Lung (tissue), 12 donors: Measurements from ENCODE around the gene AADACL4. TPM values are rescaled to one million over a fixed set of nuclear protein-coding genes. Genes with fewer than 3 reads are reported as not detected.

Source experiments
- ATAC-seq: fragments of 200-7000 bp; cut with Tn5 transposase; one replicate; pipeline ENCODE4 v1.9.1; 2020; ENCODE audit warnings: moderate number of reproducible peaks; ENCODE audit not compliant: insufficient read depth, low FRiP score
- DNase-seq, 3 donors: peaks; one replicate each; pipeline ENCODE4 v3.0.0-alpha.2; 2013 to 2017
- H3K27ac ChIP-seq, 2 donors: one replicate each; pipeline ENCODE4 v1.5.1; 2013; ENCODE audit warnings: mild to moderate bottlenecking in 2 of 2, moderate library complexity in 2 of 2, control low read depth in 1 of 2, inconsistent platforms in 1 of 2, low read depth in 1 of 2, low read length in 1 of 2
- H3K27me3 ChIP-seq, 3 donors: one replicate each; pipeline ENCODE4 v1.5.1; 2013; ENCODE audit warnings: low read length in 2 of 3; ENCODE audit not compliant: control insufficient read depth in 3 of 3, insufficient read depth in 3 of 3
- H3K36me3 ChIP-seq, 4 donors: one replicate each; pipeline ENCODE4 v1.5.1; 2013; ENCODE audit warnings: low read length in 4 of 4, mild to moderate bottlenecking in 1 of 4, moderate library complexity in 1 of 4; ENCODE audit not compliant: control insufficient read depth in 4 of 4, insufficient read depth in 4 of 4
- H3K4me1 ChIP-seq, 5 donors: one replicate each; pipeline ENCODE4 v1.5.1; 2013; ENCODE audit warnings: low read length in 5 of 5, mild to moderate bottlenecking in 2 of 5, moderate library complexity in 1 of 5; ENCODE audit not compliant: control insufficient read depth in 5 of 5, insufficient read depth in 5 of 5
- H3K4me3 ChIP-seq: one replicate; pipeline ENCODE4 v1.5.1; 2013; ENCODE audit warnings: mild to moderate bottlenecking, control low read depth, moderate library complexity
- H3K9ac ChIP-seq, 2 donors: one replicate each; pipeline ENCODE4 v1.5.1; 2013; ENCODE audit warnings: low read length in 2 of 2, control low read depth in 1 of 2; ENCODE audit not compliant: insufficient read depth in 1 of 2
- H3K9me3 ChIP-seq, 4 donors: one replicate each; pipeline ENCODE4 v1.5.1; 2013; ENCODE audit warnings: low read length in 3 of 4, mild to moderate bottlenecking in 1 of 4, moderate library complexity in 1 of 4; ENCODE audit not compliant: control insufficient read depth in 4 of 4, insufficient read depth in 3 of 4
- WGBS, 2 donors: extraction: QIAGEN DNeasy Blood & Tissue Kit; methylation state at CpG; one replicate each; pipeline ENCODE4 v1.1.7; 2013; 5-methylcytosine and 5-hydroxymethylcytosine counted together
- polyA plus RNA-seq, 2 donors: library from polyadenylated mRNA; stranded (reverse); fragments of 200-250 nt; gene quantifications; one replicate each; pipeline ENCODE4 v1.2.1, GENCODE V29; 2013
- total RNA-seq, 2 donors: library from RNA; depleted of rRNA in 1 of 2; stranded (reverse); fragments of >200 nt in 1 of 2; gene quantifications; one replicate each; pipeline ENCODE4 v1.2.1, GENCODE V29; 2014 to 2021
- TF ChIP-seq, protein P1 (sequence below): IDR thresholded peaks from 2 replicates; pipeline ENCODE4 v1.5.1; 2012; ENCODE audit warnings: mild to moderate bottlenecking; ENCODE audit errors: control extremely low read depth, extremely low read depth
- donor health status: control.
- donor health status: control.
- donor health status: Bipolar disorder and iron deficiency.
- donor health status: healthy.
- donor health status: DM: yes; HTN: yes; CAD: no.

AADACL4 gene
- total and polyA plus RNA-seq, 4 donors: not detected

DNA sequence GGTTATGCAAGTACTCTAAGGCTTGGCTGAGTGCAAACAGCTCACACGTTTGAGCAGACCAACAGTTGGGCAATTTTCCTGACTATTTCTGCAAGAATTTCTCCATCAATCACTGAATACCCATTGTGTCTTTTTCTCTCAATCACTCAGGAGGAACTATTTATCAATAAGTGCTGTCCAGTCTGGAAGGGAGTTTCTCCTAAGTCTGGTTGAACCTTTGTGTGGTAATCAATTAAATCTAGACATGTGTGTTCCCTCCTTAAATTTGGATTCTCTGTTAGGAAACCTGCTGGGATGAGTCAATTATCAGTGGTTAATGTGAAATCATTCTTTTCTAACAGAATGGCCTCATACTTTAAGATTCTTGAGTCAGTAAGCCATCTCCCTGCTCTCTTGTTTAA lies 65.2 kb downstream of the AADACL4 start:
- TF ChIP-seq, protein P1, sequence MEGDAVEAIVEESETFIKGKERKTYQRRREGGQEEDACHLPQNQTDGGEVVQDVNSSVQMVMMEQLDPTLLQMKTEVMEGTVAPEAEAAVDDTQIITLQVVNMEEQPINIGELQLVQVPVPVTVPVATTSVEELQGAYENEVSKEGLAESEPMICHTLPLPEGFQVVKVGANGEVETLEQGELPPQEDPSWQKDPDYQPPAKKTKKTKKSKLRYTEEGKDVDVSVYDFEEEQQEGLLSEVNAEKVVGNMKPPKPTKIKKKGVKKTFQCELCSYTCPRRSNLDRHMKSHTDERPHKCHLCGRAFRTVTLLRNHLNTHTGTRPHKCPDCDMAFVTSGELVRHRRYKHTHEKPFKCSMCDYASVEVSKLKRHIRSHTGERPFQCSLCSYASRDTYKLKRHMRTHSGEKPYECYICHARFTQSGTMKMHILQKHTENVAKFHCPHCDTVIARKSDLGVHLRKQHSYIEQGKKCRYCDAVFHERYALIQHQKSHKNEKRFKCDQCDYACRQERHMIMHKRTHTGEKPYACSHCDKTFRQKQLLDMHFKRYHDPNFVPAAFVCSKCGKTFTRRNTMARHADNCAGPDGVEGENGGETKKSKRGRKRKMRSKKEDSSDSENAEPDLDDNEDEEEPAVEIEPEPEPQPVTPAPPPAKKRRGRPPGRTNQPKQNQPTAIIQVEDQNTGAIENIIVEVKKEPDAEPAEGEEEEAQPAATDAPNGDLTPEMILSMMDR: no peak
- 8 to 14% methylated on average over 1 of the region's 1 CpG for WGBS, 2 donors
- no peak for ATAC-seq

DNA sequence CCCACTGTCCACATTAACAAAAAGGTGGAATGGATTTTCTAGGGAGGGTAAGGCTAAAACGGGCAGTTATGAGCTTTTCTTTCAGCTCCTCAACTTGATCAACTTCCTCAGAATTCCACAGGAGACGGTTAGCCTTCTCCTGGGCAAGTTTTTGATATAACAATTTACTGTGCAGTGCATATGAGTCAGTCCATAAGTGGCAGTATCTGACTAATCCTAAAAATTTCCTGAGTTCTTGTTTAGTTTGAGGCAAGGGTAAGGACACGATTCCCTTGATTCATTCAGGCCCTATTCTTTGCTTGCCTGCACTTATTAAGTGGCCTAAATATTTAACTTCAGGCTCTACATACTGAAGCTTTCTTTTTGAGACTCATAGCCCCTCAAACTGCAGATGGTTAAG lies 65.8 kb downstream of the AADACL4 start:
- no peak overlapping the region for H3K27ac ChIP-seq
- H3K4me1 ChIP-seq: no peaks in the 10 kb centered on the region
- no peak overlapping the region for H3K9ac ChIP-seq
- TF ChIP-seq, protein P1: no peak
- H3K9me3 ChIP-seq: peaks cover 0 to under 1% (median 0%) of the 10 kb centered on the region in 4 donors
- H3K4me3 ChIP-seq: no peak overlapping the region
- H3K27me3 ChIP-seq: no peaks in the 10 kb centered on the region
- no peaks in the 10 kb centered on the region for H3K36me3 ChIP-seq
- DNase-seq (no peak), ATAC-seq (no peak)
- 76 to 78% methylated on average over 3 of the region's 3 CpGs for WGBS, 2 donors

More for the DNA sequence above, 65.2 kb downstream of the AADACL4 start:
- H3K9ac ChIP-seq: no peak overlapping the region
- DNase-seq: no peak
- H3K4me1 ChIP-seq: no peaks in the 10 kb centered on the region
- no peaks in the 10 kb centered on the region for H3K36me3 ChIP-seq
- H3K4me3 ChIP-seq: no peak overlapping the region
- H3K9me3 ChIP-seq: peaks cover 0 to 4% (median 0%) of the 10 kb centered on the region in 4 donors
- H3K27ac ChIP-seq: no peak overlapping the region
- H3K27me3 ChIP-seq: no peaks in the 10 kb centered on the region

GRCh38 chr1:12711536-12711935 lies 67.7 kb downstream of the AADACL4 start:
- Histone ChIP-seq H3K27me3 (no peaks in the 10 kb centered on the region), H3K36me3 (no peaks in the 10 kb centered on the region), H3K9ac (no peak overlapping the region), H3K4me3 (no peak overlapping the region), H3K9me3 (no peaks in the 10 kb centered on the region), H3K27ac (no peak overlapping the region), H3K4me1 (no peaks in the 10 kb centered on the region)
- no peak for ATAC-seq
- DNase-seq: no peak
- 67 to 78% methylated on average over 3 of the region's 3 CpGs for WGBS, 2 donors
- TF ChIP-seq, protein P1: no peak

DNA sequence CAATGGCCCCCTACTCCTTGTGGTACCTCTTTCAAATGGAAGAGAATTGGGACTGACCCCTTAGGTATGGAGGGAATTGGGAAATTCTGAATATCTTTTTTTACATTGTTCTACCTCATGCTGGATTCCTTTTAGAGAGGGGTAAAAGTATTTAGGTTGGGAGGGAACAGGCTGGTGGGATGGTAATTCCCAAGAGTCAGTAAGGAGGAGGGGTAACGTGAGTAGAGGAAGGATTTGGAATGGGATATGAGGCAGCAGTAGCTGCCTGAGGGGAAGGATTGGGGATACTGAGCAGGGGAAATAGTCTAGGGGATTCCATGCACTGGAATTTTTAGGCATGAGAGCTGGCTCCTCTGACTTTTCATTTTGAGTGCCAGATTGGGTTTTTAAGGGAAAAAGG lies 68.2 kb downstream of the AADACL4 start:
- TF ChIP-seq, protein P1: no peak
- H3K4me3 ChIP-seq: no peak overlapping the region
- no peaks in the 10 kb centered on the region for H3K27me3 ChIP-seq
- no peaks in the 10 kb centered on the region for H3K36me3 ChIP-seq
- no peaks in the 10 kb centered on the region for H3K9me3 ChIP-seq
- no peaks in the 10 kb centered on the region for H3K4me1 ChIP-seq
- WGBS, 2 donors: 84 to 88% methylated on average over 1 of the region's 1 CpG
- DNase-seq (no peak), ATAC-seq (no peak)
- H3K27ac ChIP-seq: no peak overlapping the region
- H3K9ac ChIP-seq: no peak overlapping the region
